H9 (cell line): ENCODE results near the gene MRLN. TPM values are rescaled to one million over a fixed set of nuclear protein-coding genes. Genes with fewer than 3 reads are reported as not detected.
A peak's percentile ranks its signal among the peaks of the same experiment; 100 is the strongest.

Experiments used
- DNase-seq: peaks from one replicate; pipeline ENCODE4 v3.0.0-alpha.2; 2017
- H2AFZ ChIP-seq: one replicate; pipeline ENCODE4 v1.6.1; 2013; ENCODE audit warnings: mild to moderate bottlenecking, low read length, control low read depth, moderate library complexity
- H2AK5ac ChIP-seq: 2 replicates; pipeline ENCODE4 v1.6.1; 2013; ENCODE audit warnings: low read length, control low read depth, mixed read lengths; ENCODE audit not compliant: insufficient read length
- H2BK120ac ChIP-seq: one replicate; pipeline ENCODE4 v1.6.1; 2013; ENCODE audit warnings: low read depth, mild to moderate bottlenecking, low read length, control low read depth, inconsistent platforms; ENCODE audit not compliant: poor library complexity, severe bottlenecking
- H2BK12ac ChIP-seq: 2 replicates; pipeline ENCODE4 v1.6.1; 2013; ENCODE audit warnings: low read length, control low read depth, mixed read lengths, low read depth; ENCODE audit not compliant: insufficient read length
- H2BK15ac ChIP-seq: 2 replicates; pipeline ENCODE4 v1.6.1; 2013; ENCODE audit warnings: low read depth, low read length, control low read depth
- H2BK20ac ChIP-seq: one replicate; pipeline ENCODE4 v1.6.1; 2013; ENCODE audit warnings: low read depth, mild to moderate bottlenecking, low read length, control low read depth, inconsistent platforms; ENCODE audit not compliant: poor library complexity, severe bottlenecking
- H2BK5ac ChIP-seq: 2 replicates; pipeline ENCODE4 v1.6.1; 2013; ENCODE audit warnings: low read length, control low read depth, mixed read lengths; ENCODE audit not compliant: insufficient read length
- H3K14ac ChIP-seq: 2 replicates; pipeline ENCODE4 v1.6.1; 2013; ENCODE audit warnings: low read length, control low read depth; ENCODE audit not compliant: insufficient read depth
- H3K18ac ChIP-seq: 2 replicates; pipeline ENCODE4 v1.6.1; 2013; ENCODE audit warnings: low read depth, mild to moderate bottlenecking, mixed read lengths, low read length, control low read depth; ENCODE audit not compliant: insufficient read length
- H3K23ac ChIP-seq: 2 replicates; pipeline ENCODE4 v1.6.1; 2013; ENCODE audit warnings: low read length, control low read depth, mixed read lengths, low read depth; ENCODE audit not compliant: insufficient read length
- H3K23me2 ChIP-seq: 2 replicates; pipeline ENCODE4 v1.6.1; 2013; ENCODE audit warnings: low read depth, mild to moderate bottlenecking, mixed read lengths, low read length, control low read depth; ENCODE audit not compliant: insufficient read length, poor library complexity, severe bottlenecking
- H3K27ac ChIP-seq: 2 replicates; pipeline ENCODE4 v1.5.1; 2013; ENCODE audit warnings: low read length, control low read depth, mixed read lengths, low read depth; ENCODE audit not compliant: insufficient read length
- H3K27me3 ChIP-seq: 2 replicates; pipeline ENCODE4 v1.6.1; 2013; ENCODE audit warnings: low read length, control low read depth, inconsistent platforms; ENCODE audit not compliant: insufficient read depth
- H3K4ac ChIP-seq: 2 replicates; pipeline ENCODE4 v1.6.1; 2013; ENCODE audit warnings: low read depth, mild to moderate bottlenecking, control low read depth, inconsistent platforms, low read length, moderate library complexity
- H3K4me1 ChIP-seq: 2 replicates; pipeline ENCODE4 v1.6.1; 2013; ENCODE audit warnings: low read length, control low read depth, inconsistent platforms; ENCODE audit not compliant: insufficient read depth
- H3K4me2 ChIP-seq: 2 replicates; pipeline ENCODE4 v1.6.1; 2013; ENCODE audit warnings: low read length, control low read depth, mixed read lengths; ENCODE audit not compliant: insufficient read length, insufficient read depth
- H3K56ac ChIP-seq: 2 replicates; pipeline ENCODE4 v1.6.1; 2013; ENCODE audit warnings: low read depth, mild to moderate bottlenecking, mixed read lengths, low read length, control low read depth; ENCODE audit not compliant: insufficient read length
- H3K79me1 ChIP-seq: 2 replicates; pipeline ENCODE4 v1.6.1; 2013; ENCODE audit warnings: low read depth, mild to moderate bottlenecking, moderate library complexity, low read length, control low read depth, inconsistent platforms; ENCODE audit not compliant: insufficient read depth, poor library complexity, severe bottlenecking
- H3K79me2 ChIP-seq: 2 replicates; pipeline ENCODE4 v1.6.1; 2013; ENCODE audit warnings: low read length, control low read depth, inconsistent platforms; ENCODE audit not compliant: insufficient read depth
- H3K9ac ChIP-seq: 2 replicates; pipeline ENCODE4 v1.6.1; 2013; ENCODE audit warnings: low read length, control low read depth, mixed read lengths; ENCODE audit not compliant: insufficient read length; ENCODE audit errors: extremely low read depth
- H3K9me3 ChIP-seq: one replicate; pipeline ENCODE4 v1.6.1; 2013; ENCODE audit warnings: low read depth, low read length, inconsistent platforms; ENCODE audit not compliant: control insufficient read depth
- H3T11ph ChIP-seq: one replicate; pipeline ENCODE4 v1.6.1; 2013; ENCODE audit warnings: mild to moderate bottlenecking, low read length, control low read depth, inconsistent platforms
- H4K20me1 ChIP-seq: one replicate; pipeline ENCODE4 v1.6.1; 2013; ENCODE audit not compliant: control insufficient read depth, insufficient read length, insufficient read depth
- H4K5ac ChIP-seq: 2 replicates; pipeline ENCODE4 v1.6.1; 2013; ENCODE audit warnings: low read depth, mild to moderate bottlenecking, mixed read lengths, low read length, control low read depth; ENCODE audit not compliant: insufficient read length
- H4K8ac ChIP-seq: replicated peaks from 2 replicates; pipeline ENCODE4 v1.6.1; 2013; ENCODE audit warnings: low read length, control low read depth, mixed read lengths, low read depth; ENCODE audit not compliant: insufficient read length
- H4K91ac ChIP-seq: 2 replicates; pipeline ENCODE4 v1.6.1; 2013; ENCODE audit warnings: low read depth, mild to moderate bottlenecking, moderate library complexity, mixed read lengths, low read length, control low read depth; ENCODE audit not compliant: insufficient read length
- H3K27ac Mint-ChIP-seq, 3 experiments: 2 replicates in 2 of 3; 3 replicates in 1 of 3; pipeline ENCODE4 v1.8.0; 2020 to 2021; ENCODE audit warnings: mixed read lengths in 3 of 3, mild to moderate bottlenecking in 1 of 3, moderate library complexity in 1 of 3
- H3K27me3 Mint-ChIP-seq: 2 replicates; pipeline ENCODE4 v1.8.0; 2021; ENCODE audit warnings: low read depth, mild to moderate bottlenecking, moderate library complexity, mixed read lengths
- H3K36me3 Mint-ChIP-seq, 3 experiments: 2 replicates in 2 of 3; 3 replicates in 1 of 3; pipeline ENCODE4 v1.8.0; 2020 to 2021; ENCODE audit warnings: low read depth in 3 of 3, mixed read lengths in 3 of 3; ENCODE audit not compliant: insufficient read depth in 1 of 3
- H3K4me1 Mint-ChIP-seq, 2 experiments: 2 replicates each; pipeline ENCODE4 v1.8.0; 2020; ENCODE audit warnings: mixed read lengths in 2 of 2
- H3K4me3 Mint-ChIP-seq, 2 experiments: 2 replicates in 1 of 2; 3 replicates in 1 of 2; pipeline ENCODE4 v1.8.0; 2020 to 2021; ENCODE audit warnings: mild to moderate bottlenecking in 2 of 2, mixed read lengths in 2 of 2, moderate library complexity in 1 of 2
- H3K9me3 Mint-ChIP-seq, 2 experiments: 2 replicates in 1 of 2; 3 replicates in 1 of 2; pipeline ENCODE4 v1.8.0; 2020; ENCODE audit warnings: mild to moderate bottlenecking in 2 of 2, mixed read lengths in 2 of 2, moderate library complexity in 1 of 2
- WGBS: extraction: QIAGEN DNeasy Blood & Tissue Kit; methylation state at CpG from one replicate; pipeline ENCODE4 v1.1.7; 2013; ENCODE audit warnings: missing lambda C conversion rate, low lambda C conversion rate, mixed read lengths; ENCODE audit not compliant: insufficient read length; ENCODE audit errors: extremely low coverage; 5-methylcytosine and 5-hydroxymethylcytosine counted together
- total RNA-seq: library from RNA; stranded (reverse); gene quantifications from 2 replicates; pipeline ENCODE4 v1.2.1, GENCODE V29; 2021
- TF ChIP-seq, protein P1 (sequence below): fragments of 200-600 bp; sonication (generic); conservative IDR thresholded peaks from 3 replicates; pipeline ENCODE4 v1.8.0; 2021; ENCODE audit warnings: antibody characterized with exemption, mild to moderate bottlenecking

MRLN gene
- total RNA-seq, 1 experiment from 2014 or later = not detected

DNA sequence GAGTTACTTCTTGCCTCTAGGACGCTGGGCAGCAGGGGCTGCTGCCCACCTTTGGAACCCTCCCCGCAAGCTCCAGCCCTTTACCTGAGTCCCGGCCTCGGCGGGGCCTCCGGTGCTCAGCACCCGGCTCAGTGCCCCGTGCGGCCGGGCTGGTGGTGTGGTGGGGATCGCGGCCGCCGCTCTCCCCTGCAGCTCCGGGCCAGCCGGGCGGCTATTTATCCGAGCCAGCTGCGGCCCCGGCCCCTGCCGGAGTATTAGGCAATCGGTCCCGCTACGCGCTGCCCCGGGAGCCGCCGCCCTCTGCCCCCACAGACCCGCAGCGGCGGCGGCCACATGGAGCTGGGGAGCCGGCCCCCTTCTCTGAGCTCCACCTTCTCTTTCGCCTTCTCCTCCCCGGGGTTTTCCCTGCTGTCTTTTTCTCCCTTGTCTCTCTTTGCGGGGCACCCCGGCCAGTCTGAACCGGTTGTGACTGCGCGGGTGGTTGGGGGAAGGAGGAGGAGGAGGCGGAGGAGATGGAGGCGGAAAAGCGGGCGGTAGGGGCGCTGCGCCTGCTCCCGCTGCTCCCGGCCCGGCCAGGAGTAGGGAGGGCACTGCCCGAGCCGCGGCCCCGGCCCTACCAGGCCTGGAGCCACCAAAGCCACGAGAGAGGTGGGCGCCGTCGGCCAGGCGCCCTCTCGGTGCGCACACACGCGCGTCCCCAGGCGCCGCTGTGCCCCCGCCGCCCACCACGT is 43.7 kb downstream of the MRLN start, which contains the start of gene SLC16A9:
TSS of gene SLC16A9 (minus strand) at position 456 of the 731 bp plus-strand sequence. CDS start 25,559 bp downstream, outside the sequence.
- Histone ChIP-seq H4K5ac (no peak within 1 kb of the TSS), H4K8ac (no peak within 1 kb of the TSS), H2BK5ac (no peak within 1 kb of the TSS), H3K4me1 (no peaks in the 10 kb centered on the region; the same call in 1 of the 2 replicates), H3K27me3 (no peaks in the 10 kb centered on the region; the same call in 1 of the 2 replicates), H3K23me2 (peaks cover 18% of the 10 kb centered on the region), H2BK120ac (no peak within 1 kb of the TSS), H4K20me1 (no peaks in the 10 kb centered on the region), H2BK20ac (no peak within 1 kb of the TSS), H3T11ph (no peak within 1 kb of the TSS), H3K18ac (peak within 1 kb of the TSS; percentile 89), H2AFZ (no peak within 1 kb of the TSS), H4K91ac (peak within 1 kb of the TSS; percentile 96), H3K79me1 (no peaks in the 10 kb centered on the region), H3K79me2 (no peaks in the 10 kb centered on the region), H3K4me2 (peak within 1 kb of the TSS; percentile 49), H2AK5ac (no peak within 1 kb of the TSS), H3K23ac (no peak within 1 kb of the TSS), H2BK15ac (no peak within 1 kb of the TSS), H3K9me3 (no peaks in the 10 kb centered on the region), H3K27ac (no peak within 1 kb of the TSS), H3K14ac (peak within 1 kb of the TSS; percentile 97), H3K4ac (peak within 1 kb of the TSS; percentile 74), H3K9ac (peak within 1 kb of the TSS; percentile 75), H3K56ac (no peak within 1 kb of the TSS), H2BK12ac (no peak within 1 kb of the TSS)
- Mint-ChIP-seq H3K27ac (peak within 1 kb of the TSS in 2 of 3 experiments; percentile 95; a peak in 3 of 7 replicates), H3K4me3 (peak within 1 kb of the TSS; percentile 79 to 87), H3K9me3 (peaks cover 0 to 3% of the 10 kb centered on the region in 2 experiments; a peak in 1 of 5 replicates), H3K36me3 (peaks cover 0 to 28% (median 2%) of the 10 kb centered on the region in 3 experiments; a peak in 5 of 7 replicates), H3K27me3 (peaks cover 51% of the 10 kb centered on the region), H3K4me1 (peaks cover 12 to 38% of the 10 kb centered on the region in 2 experiments)
- no CpG with 5 or more reads among the region's 68 CpGs for WGBS
- TF ChIP-seq, protein P1, sequence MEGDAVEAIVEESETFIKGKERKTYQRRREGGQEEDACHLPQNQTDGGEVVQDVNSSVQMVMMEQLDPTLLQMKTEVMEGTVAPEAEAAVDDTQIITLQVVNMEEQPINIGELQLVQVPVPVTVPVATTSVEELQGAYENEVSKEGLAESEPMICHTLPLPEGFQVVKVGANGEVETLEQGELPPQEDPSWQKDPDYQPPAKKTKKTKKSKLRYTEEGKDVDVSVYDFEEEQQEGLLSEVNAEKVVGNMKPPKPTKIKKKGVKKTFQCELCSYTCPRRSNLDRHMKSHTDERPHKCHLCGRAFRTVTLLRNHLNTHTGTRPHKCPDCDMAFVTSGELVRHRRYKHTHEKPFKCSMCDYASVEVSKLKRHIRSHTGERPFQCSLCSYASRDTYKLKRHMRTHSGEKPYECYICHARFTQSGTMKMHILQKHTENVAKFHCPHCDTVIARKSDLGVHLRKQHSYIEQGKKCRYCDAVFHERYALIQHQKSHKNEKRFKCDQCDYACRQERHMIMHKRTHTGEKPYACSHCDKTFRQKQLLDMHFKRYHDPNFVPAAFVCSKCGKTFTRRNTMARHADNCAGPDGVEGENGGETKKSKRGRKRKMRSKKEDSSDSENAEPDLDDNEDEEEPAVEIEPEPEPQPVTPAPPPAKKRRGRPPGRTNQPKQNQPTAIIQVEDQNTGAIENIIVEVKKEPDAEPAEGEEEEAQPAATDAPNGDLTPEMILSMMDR = peak; percentile 64
- DNase-seq = peak; percentile 71
